ENCODE measurements around the gene TM4SF5.

TM4SF5 gene

GRCh38 chr17:4740584-4740983 is 31.1 kb upstream of the TM4SF5 start:
- TF ChIP-seq POLR2A (IDR thresholded peaks at IDR 0.05; ENCODE audit: low read depth, low read length) = no peak
- DNase-seq (ENCODE audit: insufficient read length, low spot score) = no peak
- no peak for FAIRE-seq

DNA sequence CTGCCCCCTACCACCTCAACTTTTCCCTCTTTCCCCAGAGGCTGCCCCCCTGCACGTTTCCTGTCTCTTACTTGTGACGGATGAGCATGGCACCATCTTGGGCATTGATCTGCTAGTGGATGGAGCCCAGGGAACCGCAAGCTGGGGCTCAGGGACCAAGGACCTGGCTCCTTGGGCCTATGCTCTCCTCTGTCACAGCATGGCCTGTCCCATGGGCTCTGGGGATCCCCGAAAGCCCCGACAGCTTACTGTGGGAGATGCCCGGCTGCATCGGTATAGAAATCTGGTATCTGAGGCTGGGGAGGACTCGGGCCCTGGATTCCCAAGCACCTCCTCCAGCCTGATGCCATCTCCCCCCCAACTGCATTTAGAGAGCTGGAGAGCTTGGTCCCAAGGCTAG is 30.1 kb upstream of the TM4SF5 start:
- no peak for TF ChIP-seq POLR2A (IDR thresholded peaks at IDR 0.05; ENCODE audit: low read depth, low read length)

GRCh38 chr17:4742133-4742532 is 29.6 kb upstream of the TM4SF5 start:
- TF ChIP-seq POLR2A (IDR thresholded peaks at IDR 0.05; ENCODE audit: low read depth, low read length) = no peak
- no peak for FAIRE-seq

More for the DNA sequence above, 30.1 kb upstream of the TM4SF5 start:
- FAIRE-seq = no peak
- no peak for DNase-seq (ENCODE audit: insufficient read length, low spot score)

GRCh38 chr17:4742629-4743028 is 29.1 kb upstream of the TM4SF5 start:
- FAIRE-seq = no peak
- TF ChIP-seq POLR2A (IDR thresholded peaks at IDR 0.05; ENCODE audit: low read depth, low read length) = no peak
- no peak for DNase-seq (ENCODE audit: insufficient read length, low spot score)

More at GRCh38 chr17:4742133-4742532, 29.6 kb upstream of the TM4SF5 start:
- no peak for DNase-seq (ENCODE audit: insufficient read length, low spot score)

GRCh38 chr17:4743216-4743615 is 28.5 kb upstream of the TM4SF5 start:
- DNase-seq (ENCODE audit: insufficient read length, low spot score) (no peak), FAIRE-seq (no peak)
- TF ChIP-seq POLR2A (IDR thresholded peaks at IDR 0.05; ENCODE audit: low read depth, low read length) = no peak

DNA sequence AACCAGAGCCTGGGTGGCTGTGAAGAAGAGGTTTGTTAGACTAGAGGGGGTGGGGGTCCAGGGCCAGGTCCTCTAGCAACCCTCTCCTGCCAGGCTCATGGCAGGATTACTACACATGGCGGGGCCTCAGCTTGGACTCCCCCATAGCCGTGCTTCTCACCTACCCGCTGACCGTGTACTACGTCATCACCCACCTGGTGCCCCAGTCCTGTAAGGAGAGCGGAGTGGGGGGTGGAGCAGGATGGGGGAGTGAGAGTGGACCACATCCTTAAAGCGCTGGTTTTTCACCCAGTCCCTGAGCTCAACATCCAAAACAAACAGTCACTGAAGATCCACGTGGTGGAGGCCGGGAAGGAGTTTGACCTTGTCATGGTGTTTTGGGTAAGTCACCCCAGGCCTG is 27.8 kb upstream of the TM4SF5 start:
- no peak for TF ChIP-seq POLR2A (IDR thresholded peaks at IDR 0.05; ENCODE audit: low read depth, low read length)
- FAIRE-seq (no peak), DNase-seq (ENCODE audit: insufficient read length, low spot score) (no peak)

- no peak for TF ChIP-seq POLR2A (IDR thresholded peaks at IDR 0.05; ENCODE audit: low read depth, low read length)
- DNase-seq (ENCODE audit: insufficient read length, low spot score) (no peak), FAIRE-seq (no peak)
Observed at GRCh38 chr17:4744999-4745969, 26.4 kb upstream of the TM4SF5 start.

DNA sequence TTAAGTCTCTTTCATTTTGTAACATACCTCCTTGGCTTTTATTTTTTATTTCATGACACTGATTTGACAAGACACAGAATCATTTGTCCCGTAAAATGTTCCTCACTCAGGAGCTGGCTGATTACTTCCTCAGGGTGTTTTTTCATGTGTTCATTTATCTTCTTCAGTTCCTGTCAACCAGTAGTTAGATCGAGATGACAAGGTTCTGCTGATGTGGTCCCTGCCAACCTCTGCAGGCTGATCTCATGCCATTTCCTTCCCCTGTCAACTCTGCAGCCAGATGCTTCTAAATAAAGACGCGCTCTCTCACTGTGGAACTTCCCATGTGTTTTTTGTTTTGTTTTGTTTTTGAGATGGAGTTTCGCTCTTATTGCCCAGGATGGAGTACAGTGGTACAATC is 23.8 kb upstream of the TM4SF5 start:
- FAIRE-seq = no peak

DNA sequence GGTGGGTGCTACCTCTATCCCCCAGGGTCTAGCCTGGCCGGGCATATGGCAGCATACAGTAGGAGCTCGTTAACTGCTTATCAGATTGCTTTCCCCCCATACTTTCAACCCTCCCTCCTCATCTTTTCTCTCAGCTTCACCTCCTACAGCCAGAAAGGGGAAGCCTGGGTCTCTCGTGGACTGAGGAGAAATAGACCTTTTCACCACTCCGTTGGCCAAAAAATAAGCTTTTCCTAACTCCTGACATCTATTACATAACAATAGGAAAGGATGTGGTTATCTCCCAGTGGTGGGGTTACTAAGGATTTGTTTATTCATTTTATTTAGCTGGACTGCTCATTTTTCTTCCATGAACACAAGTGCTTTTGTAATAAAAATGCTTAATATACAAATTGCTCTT is 23.0 kb upstream of the TM4SF5 start:
- FAIRE-seq (no peak), DNase-seq (ENCODE audit: insufficient read length, low spot score) (no peak)
- no peak for TF ChIP-seq POLR2A (IDR thresholded peaks at IDR 0.05; ENCODE audit: low read depth, low read length)

More for the DNA sequence above, 23.8 kb upstream of the TM4SF5 start:
- no peak for DNase-seq (ENCODE audit: insufficient read length, low spot score)
- TF ChIP-seq POLR2A (IDR thresholded peaks at IDR 0.05; ENCODE audit: low read depth, low read length) = no peak

- no peak for TF ChIP-seq POLR2A (IDR thresholded peaks at IDR 0.05; ENCODE audit: low read depth, low read length)
- no peak for DNase-seq (ENCODE audit: insufficient read length, low spot score)
- FAIRE-seq = no peak
Observed at GRCh38 chr17:4750606-4751005, 21.1 kb upstream of the TM4SF5 start.

GRCh38 chr17:4751932-4752331 is 19.8 kb upstream of the TM4SF5 start:
- FAIRE-seq (no peak), DNase-seq (ENCODE audit: insufficient read length, low spot score) (no peak)
- TF ChIP-seq POLR2A (IDR thresholded peaks at IDR 0.05; ENCODE audit: low read depth, low read length) = no peak

DNA sequence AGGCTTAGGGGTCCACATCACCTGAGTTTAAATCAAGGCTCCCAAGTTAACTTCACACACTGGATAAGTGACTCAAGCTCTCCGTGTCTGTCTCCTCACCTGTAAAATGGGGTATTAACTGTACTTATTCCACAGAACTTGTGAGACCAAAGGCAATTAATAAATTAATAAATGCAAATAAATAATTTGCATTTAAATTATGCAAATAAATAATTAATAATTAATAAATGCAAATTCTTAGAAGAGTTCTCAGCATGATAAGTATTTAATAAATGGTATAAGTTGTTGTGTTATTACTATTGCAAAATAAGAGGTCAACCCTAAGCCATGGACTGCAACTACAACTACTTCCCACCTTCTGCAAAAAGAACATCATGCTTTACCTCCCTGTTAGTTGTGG is 18.3 kb upstream of the TM4SF5 start:
- DNase-seq (ENCODE audit: insufficient read length, low spot score) = no peak
- no peak for FAIRE-seq
- TF ChIP-seq POLR2A (IDR thresholded peaks at IDR 0.05; ENCODE audit: low read depth, low read length) = no peak

DNA sequence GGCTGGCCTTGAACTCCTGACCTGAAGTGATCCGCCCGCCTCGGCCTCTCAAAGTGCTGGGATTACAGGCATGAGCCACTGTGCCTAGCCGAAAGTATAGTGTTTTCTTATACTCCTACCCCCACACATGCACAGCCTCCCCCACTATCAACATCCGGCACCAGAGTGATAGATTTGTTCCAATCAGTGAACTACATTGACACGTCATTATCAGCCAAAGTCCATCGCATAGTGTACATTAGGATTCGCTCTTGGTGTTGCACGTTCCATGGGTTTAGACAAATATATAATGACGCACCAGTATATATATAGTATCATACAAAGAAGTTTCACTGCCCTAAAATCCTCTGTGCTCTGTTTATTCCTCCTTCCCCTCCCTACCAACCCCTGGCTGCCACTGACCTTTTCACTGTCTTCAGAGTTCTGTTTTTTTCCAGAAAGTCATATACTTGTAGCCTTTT is 11.9 kb upstream of the TM4SF5 start:
- FAIRE-seq (no peak), DNase-seq (ENCODE audit: insufficient read length, low spot score) (no peak)
- TF ChIP-seq POLR2A (IDR thresholded peaks at IDR 0.05; ENCODE audit: low read depth, low read length) = no peak

GRCh38 chr17:4764595-4764994 is 7.1 kb upstream of the TM4SF5 start:
- TF ChIP-seq POLR2A (IDR thresholded peaks at IDR 0.05; ENCODE audit: low read depth, low read length) = no peak
- no peak for DNase-seq (ENCODE audit: insufficient read length, low spot score)
- FAIRE-seq = no peak

GRCh38 chr17:4766201-4766600 is 5.5 kb upstream of the TM4SF5 start:
- TF ChIP-seq POLR2A (IDR thresholded peaks at IDR 0.05; ENCODE audit: low read depth, low read length) = no peak
- no peak for FAIRE-seq
- no peak for DNase-seq (ENCODE audit: insufficient read length, low spot score)
